ENCODE measurements around the gene TBX20.

Gene TBX20, protein sequence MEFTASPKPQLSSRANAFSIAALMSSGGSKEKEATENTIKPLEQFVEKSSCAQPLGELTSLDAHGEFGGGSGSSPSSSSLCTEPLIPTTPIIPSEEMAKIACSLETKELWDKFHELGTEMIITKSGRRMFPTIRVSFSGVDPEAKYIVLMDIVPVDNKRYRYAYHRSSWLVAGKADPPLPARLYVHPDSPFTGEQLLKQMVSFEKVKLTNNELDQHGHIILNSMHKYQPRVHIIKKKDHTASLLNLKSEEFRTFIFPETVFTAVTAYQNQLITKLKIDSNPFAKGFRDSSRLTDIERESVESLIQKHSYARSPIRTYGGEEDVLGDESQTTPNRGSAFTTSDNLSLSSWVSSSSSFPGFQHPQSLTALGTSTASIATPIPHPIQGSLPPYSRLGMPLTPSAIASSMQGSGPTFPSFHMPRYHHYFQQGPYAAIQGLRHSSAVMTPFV

DNA sequence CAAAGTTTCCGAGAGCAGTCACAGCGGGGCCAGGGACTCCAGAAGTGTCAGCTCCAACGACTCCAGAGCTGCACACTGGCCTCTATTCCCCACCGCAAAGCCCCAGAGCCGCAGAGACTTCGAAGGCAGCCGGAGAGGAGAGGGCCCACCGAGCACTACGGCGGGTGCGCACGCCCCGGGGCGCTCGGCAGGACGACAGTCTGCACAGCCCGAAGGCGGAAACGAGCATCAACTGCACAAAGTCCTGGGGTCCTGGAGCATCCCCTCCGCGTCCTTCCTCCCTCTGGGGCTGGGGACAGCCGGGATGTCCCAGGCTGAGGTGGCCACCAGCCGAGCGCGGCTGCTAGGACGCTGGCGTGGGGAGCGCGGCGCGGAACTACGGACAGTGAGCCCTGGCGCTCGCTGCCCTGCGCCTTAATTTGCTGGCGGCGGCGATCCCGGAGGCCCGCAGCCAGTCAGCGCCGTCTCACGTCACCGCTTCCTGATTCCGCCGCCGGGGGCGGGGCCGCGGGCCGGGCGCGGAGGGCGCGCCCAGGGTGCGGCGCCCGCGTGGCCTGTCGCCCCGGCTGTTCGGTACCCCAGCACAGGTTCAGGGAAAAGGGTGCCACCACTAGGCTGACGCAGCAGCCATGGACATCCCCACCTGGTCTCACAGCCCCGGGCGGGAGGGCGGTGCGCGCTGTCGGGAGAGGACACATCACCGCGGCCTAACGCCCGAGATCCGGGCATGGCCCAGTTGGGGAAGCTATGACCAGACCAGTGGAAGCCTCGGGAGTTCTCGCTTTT lies at the start of gene TBX20:
TSS of gene TBX20 (minus strand) at position 391 of the 786 bp plus-strand sequence. CDS start 480 bp downstream, outside the sequence.
- H3K4me3 ChIP-seq (ENCODE audit: low read depth, low read length) = no peak within 1 kb of the TSS

DNA sequence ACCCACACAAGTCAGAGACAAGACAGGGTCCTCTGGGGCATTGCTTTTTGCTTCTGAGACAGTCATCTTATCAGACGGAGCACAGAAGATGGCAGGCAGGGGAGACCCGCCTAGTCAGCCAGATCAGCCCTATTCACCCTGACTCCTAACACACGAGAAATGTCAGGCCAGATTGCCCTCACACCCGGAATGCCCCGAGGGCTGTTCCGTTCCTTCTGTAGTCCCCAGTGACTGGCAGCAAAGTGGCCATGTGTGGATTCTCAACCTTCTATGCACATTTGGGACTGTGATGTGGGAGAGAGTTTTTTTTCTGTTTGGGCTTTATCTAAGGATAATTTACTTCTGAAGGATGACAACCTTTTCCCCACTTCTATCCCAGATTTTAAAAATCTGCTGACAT lies 35.5 kb upstream of the TBX20 start:
- no peak for DNase-seq (ENCODE audit: low read depth)
- TF ChIP-seq, protein P1, sequence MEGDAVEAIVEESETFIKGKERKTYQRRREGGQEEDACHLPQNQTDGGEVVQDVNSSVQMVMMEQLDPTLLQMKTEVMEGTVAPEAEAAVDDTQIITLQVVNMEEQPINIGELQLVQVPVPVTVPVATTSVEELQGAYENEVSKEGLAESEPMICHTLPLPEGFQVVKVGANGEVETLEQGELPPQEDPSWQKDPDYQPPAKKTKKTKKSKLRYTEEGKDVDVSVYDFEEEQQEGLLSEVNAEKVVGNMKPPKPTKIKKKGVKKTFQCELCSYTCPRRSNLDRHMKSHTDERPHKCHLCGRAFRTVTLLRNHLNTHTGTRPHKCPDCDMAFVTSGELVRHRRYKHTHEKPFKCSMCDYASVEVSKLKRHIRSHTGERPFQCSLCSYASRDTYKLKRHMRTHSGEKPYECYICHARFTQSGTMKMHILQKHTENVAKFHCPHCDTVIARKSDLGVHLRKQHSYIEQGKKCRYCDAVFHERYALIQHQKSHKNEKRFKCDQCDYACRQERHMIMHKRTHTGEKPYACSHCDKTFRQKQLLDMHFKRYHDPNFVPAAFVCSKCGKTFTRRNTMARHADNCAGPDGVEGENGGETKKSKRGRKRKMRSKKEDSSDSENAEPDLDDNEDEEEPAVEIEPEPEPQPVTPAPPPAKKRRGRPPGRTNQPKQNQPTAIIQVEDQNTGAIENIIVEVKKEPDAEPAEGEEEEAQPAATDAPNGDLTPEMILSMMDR (IDR thresholded peaks at IDR 0.05; ENCODE audit: low read depth, low read length, missing control alignments) = no peak
- H3K4me3 ChIP-seq (ENCODE audit: low read depth, low read length) = no peak overlapping the region

More for the DNA sequence above, at the start of gene TBX20:
- no peak for DNase-seq (ENCODE audit: low read depth)
- TF ChIP-seq, protein P1 (IDR thresholded peaks at IDR 0.05; ENCODE audit: low read depth, low read length, missing control alignments) = no peak

DNA sequence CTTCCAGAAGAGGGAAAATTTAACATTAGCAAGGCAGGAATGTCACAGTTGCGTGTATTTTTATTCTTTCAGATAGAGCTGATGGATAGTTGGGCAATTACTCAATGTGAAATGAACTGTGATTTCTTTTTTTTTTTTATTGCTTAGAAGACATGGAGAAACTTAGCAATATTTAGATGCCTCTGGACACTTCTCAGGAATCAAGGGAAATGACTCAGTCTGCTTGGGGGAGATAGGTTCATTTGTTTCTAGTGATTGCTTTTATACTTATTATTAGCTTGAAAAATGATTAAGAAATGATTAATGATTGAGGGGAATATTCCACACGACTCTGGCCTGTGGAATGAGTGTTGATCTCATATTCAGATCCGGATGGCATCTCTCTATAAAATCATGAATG lies 33.1 kb upstream of the TBX20 start:
- TF ChIP-seq, protein P1 (IDR thresholded peaks at IDR 0.05; ENCODE audit: low read depth, low read length, missing control alignments) = no peak
- DNase-seq (ENCODE audit: low read depth) = no peak
- no peak overlapping the region for H3K4me3 ChIP-seq (ENCODE audit: low read depth, low read length)

DNA sequence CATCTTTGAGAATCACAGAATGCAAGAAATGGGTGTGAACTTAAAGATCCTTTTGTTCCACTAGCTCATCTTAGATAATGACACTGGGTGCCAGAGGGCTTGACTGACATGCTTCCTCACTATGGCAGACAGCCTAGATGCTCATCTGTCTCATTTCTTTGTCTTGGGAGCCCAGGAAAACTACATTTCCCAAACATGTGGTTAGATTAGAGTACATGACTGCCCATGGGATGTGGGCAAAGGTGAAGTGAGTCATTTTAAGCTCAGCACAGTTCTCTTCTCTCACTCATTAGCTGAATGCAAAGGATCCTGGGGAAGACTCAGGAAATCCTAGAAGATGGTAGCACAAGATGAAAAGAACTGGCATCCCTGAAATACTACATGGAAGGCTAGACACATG lies 32.5 kb upstream of the TBX20 start:
- TF ChIP-seq, protein P1 (IDR thresholded peaks at IDR 0.05; ENCODE audit: low read depth, low read length, missing control alignments) = no peak
- DNase-seq (ENCODE audit: low read depth) = no peak
- no peak overlapping the region for H3K4me3 ChIP-seq (ENCODE audit: low read depth, low read length)

DNA sequence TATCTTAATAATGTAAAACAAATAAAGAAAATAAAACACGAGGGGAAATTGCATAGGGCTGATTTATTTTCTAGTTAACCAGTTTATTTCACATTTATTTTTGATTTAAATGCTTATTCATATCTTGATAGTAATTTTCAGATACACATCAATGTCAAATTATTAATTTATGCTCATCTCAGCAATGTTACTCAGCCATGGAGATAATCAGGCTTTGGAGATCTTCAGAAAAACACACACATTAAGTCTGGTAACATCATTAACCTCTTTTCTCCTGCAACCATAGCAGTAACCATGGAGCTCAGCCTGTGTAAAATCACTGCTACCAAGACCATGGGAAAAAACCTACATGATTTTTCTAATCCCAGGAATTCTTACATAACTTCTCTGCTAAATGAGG lies 31.9 kb upstream of the TBX20 start:
- no peak overlapping the region for H3K4me3 ChIP-seq (ENCODE audit: low read depth, low read length)
- TF ChIP-seq, protein P1 (IDR thresholded peaks at IDR 0.05; ENCODE audit: low read depth, low read length, missing control alignments) = no peak
- no peak for DNase-seq (ENCODE audit: low read depth)

DNA sequence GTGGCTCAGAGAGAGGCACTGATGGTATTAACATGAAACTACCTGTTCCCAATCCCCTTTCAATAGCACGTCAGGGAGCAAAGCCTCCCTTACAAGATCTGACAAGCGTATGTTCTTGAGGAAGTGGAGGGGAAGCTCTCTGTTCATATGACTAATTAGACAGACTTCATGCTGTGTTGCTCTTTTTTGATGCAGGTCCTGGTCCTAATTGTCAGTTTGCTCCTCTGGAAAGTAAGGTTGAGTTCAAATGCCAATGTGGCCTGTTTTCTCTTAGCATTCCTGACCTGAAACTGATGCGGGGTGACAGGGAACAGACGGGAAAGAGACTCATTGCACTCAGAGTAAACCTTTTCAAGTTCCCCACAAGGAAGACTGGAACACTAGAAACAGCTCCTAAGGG lies 27.0 kb upstream of the TBX20 start:
- TF ChIP-seq, protein P1 (IDR thresholded peaks at IDR 0.05; ENCODE audit: low read depth, low read length, missing control alignments) = no peak
- no peak for DNase-seq (ENCODE audit: low read depth)
- H3K4me3 ChIP-seq (ENCODE audit: low read depth, low read length) = no peak overlapping the region
